Smooth muscle cell (in vitro differentiated cells): ENCODE results near the gene TRIM6. TPM values are rescaled to one million over a fixed set of nuclear protein-coding genes. Genes with fewer than 3 reads are reported as not detected.

Source experiments
- DNase-seq: peaks from one replicate; lab custom pipeline; 2025; ENCODE audit not compliant: unreplicated experiment; lab: John Stamatoyannopoulos, UW
- H2AFZ ChIP-seq: fragments of 200-600 bp; sonication (generic); 2 replicates; pipeline ENCODE4 v1.6.0; 2016; ENCODE audit warnings: antibody characterized with exemption, low read depth, mild to moderate bottlenecking
- H3F3A ChIP-seq: fragments of 200-600 bp; sonication (generic); 2 replicates; pipeline ENCODE4 v1.6.0; 2017; ENCODE audit warnings: antibody characterized with exemption, low read depth
- H3K27ac ChIP-seq: fragments of 200-600 bp; sonication (generic); 2 replicates; pipeline ENCODE4 v1.5.1; 2016; ENCODE audit warnings: low read depth, mild to moderate bottlenecking
- H3K27me3 ChIP-seq: fragments of 200-600 bp; sonication (generic); 2 replicates; pipeline ENCODE4 v1.6.1; 2016; ENCODE audit warnings: low read depth, mild to moderate bottlenecking
- H3K36me3 ChIP-seq: fragments of 200-600 bp; sonication (generic); 2 replicates; pipeline ENCODE4 v1.5.1; 2016; ENCODE audit warnings: low read depth
- H3K4me1 ChIP-seq: fragments of 200-600 bp; sonication (generic); 2 replicates; pipeline ENCODE4 v1.5.1; 2016; ENCODE audit warnings: low read depth
- H3K4me2 ChIP-seq: fragments of 200-600 bp; sonication (generic); 2 replicates; pipeline ENCODE4 v1.6.0; 2016; ENCODE audit warnings: mild to moderate bottlenecking
- H3K4me3 ChIP-seq: fragments of 200-600 bp; sonication (generic); 2 replicates; pipeline ENCODE4 v1.5.1; 2016; ENCODE audit warnings: mild to moderate bottlenecking
- H3K79me2 ChIP-seq: fragments of 200-600 bp; sonication (generic); 2 replicates; pipeline ENCODE4 v1.6.0; 2016; ENCODE audit warnings: low read depth, mild to moderate bottlenecking
- H3K9ac ChIP-seq: fragments of 200-600 bp; sonication (generic); 2 replicates; pipeline ENCODE4 v1.6.0; 2016; ENCODE audit warnings: low read depth
- H3K9me3 ChIP-seq: fragments of 200-600 bp; sonication (generic); replicated peaks from 2 replicates; pipeline ENCODE4 v1.5.1; 2016; ENCODE audit warnings: low read depth
- H4K20me1 ChIP-seq: fragments of 200-600 bp; sonication (generic); 2 replicates; pipeline ENCODE4 v1.6.0; 2016; ENCODE audit warnings: low read depth
- WGBS: methylation state at CpG from one replicate; pipeline ENCODE4 v1.1.7; 2016; ENCODE audit warnings: low lambda C conversion rate; 5-methylcytosine and 5-hydroxymethylcytosine counted together
- polyA plus RNA-seq: library from polyadenylated mRNA; unstranded; fragments of >200 nt; fragmentation: Nextera tagmentation; extraction: Ambion mirVana; gene quantifications from 2 replicates; pipeline ENCODE4 v1.2.1, GENCODE V29; 2016
- total RNA-seq: library from RNA; depleted of rRNA; stranded (reverse); fragments of >200 nt; gene quantifications from 2 replicates; pipeline ENCODE4 v1.2.3, GENCODE V29; 2014
- TF ChIP-seq, protein P1 (sequence below): fragments of 200-600 bp; sonication (generic); IDR thresholded peaks from 2 replicates; pipeline ENCODE4 v1.5.1; 2017; ENCODE audit warnings: borderline replicate concordance, mild to moderate bottlenecking, antibody characterized with exemption; ENCODE audit not compliant: insufficient read depth, poor library complexity, severe bottlenecking

Gene TRIM6
- total and polyA plus RNA-seq, 2 experiments from 2014 or later, result 3.7 to 5.6 TPM

DNA sequence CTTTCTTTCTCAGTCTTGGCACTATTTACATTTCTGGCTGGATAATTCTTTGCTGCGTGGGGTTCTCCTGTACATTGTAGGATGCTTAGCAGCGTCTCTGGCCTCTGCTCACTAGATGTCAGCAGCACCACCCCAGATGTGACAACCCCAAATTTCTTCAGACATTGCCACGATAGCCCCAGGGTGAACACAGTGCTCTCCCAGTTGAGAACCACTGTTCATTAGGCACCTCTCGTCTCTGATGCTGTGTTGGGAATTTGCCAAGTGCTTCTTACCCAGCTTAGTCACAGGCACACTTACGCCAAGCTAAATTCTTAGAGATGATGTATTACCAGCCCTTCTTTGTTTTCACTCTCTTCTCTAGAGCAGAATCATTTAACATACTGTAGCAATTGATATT lies 9.4 kb downstream of the TRIM6 start:
- H3K4me1 ChIP-seq, result no peaks in the 10 kb centered on the region
- peak overlapping the region; percentile 82 for H3K27ac ChIP-seq

DNA sequence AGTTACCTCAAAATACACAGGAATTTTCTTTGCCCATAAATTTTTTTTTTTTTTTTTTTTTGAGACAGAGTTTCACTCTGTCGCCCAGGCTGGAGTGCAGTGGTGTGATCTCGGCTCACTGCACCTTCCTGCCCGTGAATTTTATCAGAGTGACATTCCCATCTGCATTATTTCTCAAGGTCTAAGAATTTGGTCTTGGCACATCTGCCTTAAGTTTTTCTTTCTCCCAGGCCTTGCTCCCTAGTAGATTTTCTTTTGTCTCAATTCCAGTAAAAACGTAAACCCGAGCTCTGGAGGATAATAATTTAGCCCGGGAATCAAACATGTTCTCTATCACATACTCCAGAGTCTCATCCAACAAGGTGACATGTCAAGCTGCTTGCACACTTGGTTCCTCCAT lies 12.4 kb downstream of the TRIM6 start:
- Histone ChIP-seq H3K9ac (no peak overlapping the region), H4K20me1 (no peaks in the 10 kb centered on the region), H3K79me2 (no peaks in the 10 kb centered on the region), H3K36me3 (no peaks in the 10 kb centered on the region), H3K9me3 (no peaks in the 10 kb centered on the region), H3K4me3 (no peak overlapping the region), H3K27me3 (no peaks in the 10 kb centered on the region), H3K27ac (no peak overlapping the region), H3F3A (no peaks in the 10 kb centered on the region), H3K4me2 (no peak overlapping the region), H3K4me1 (no peaks in the 10 kb centered on the region), H2AFZ (no peak overlapping the region)
- 91% methylated on average over 6 of the region's 6 CpGs for WGBS
- DNase-seq, result no peak
- TF ChIP-seq, protein P1, sequence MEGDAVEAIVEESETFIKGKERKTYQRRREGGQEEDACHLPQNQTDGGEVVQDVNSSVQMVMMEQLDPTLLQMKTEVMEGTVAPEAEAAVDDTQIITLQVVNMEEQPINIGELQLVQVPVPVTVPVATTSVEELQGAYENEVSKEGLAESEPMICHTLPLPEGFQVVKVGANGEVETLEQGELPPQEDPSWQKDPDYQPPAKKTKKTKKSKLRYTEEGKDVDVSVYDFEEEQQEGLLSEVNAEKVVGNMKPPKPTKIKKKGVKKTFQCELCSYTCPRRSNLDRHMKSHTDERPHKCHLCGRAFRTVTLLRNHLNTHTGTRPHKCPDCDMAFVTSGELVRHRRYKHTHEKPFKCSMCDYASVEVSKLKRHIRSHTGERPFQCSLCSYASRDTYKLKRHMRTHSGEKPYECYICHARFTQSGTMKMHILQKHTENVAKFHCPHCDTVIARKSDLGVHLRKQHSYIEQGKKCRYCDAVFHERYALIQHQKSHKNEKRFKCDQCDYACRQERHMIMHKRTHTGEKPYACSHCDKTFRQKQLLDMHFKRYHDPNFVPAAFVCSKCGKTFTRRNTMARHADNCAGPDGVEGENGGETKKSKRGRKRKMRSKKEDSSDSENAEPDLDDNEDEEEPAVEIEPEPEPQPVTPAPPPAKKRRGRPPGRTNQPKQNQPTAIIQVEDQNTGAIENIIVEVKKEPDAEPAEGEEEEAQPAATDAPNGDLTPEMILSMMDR, result no peak

More for the DNA sequence above, 9.4 kb downstream of the TRIM6 start:
- no peaks in the 10 kb centered on the region for H3K27me3 ChIP-seq
- no peak overlapping the region for H3K4me2 ChIP-seq
- no peak overlapping the region for H3K9ac ChIP-seq
- H3K36me3 ChIP-seq, result no peaks in the 10 kb centered on the region
- no peak overlapping the region for H2AFZ ChIP-seq
- no peak overlapping the region for H3K4me3 ChIP-seq
- no peaks in the 10 kb centered on the region for H3K79me2 ChIP-seq
- 73% methylated on average over 5 of the region's 5 CpGs for WGBS
- H3F3A ChIP-seq, result peaks cover 3% of the 10 kb centered on the region
- TF ChIP-seq, protein P1, result no peak
- DNase-seq, result no peak
- no peaks in the 10 kb centered on the region for H3K9me3 ChIP-seq
- no peaks in the 10 kb centered on the region for H4K20me1 ChIP-seq

DNA sequence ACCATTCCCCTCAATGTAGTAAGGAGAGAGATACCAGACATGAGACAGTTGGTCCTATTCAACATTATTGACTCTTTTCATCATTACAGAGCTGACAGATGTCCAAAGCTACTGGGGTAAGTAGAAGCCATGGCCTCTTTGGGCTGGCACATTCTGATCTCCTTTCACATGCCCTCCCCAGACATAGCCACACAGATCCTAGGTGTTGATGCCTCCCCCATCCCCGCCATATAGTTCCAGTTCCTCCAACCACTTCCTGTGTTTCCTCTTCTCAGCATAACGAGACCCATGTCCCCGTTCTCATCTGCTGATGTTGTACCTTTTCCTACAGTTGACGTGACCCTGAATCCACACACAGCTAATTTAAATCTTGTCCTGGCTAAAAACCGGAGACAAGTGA lies 14.0 kb downstream of the TRIM6 start:
- Histone ChIP-seq H3K9me3 (no peaks in the 10 kb centered on the region), H3K79me2 (no peaks in the 10 kb centered on the region), H4K20me1 (no peaks in the 10 kb centered on the region), H3K4me1 (no peaks in the 10 kb centered on the region), H3K4me3 (no peak overlapping the region), H3K36me3 (no peaks in the 10 kb centered on the region), H2AFZ (no peak overlapping the region), H3K27me3 (no peaks in the 10 kb centered on the region), H3F3A (no peaks in the 10 kb centered on the region), H3K27ac (no peak overlapping the region), H3K4me2 (no peak overlapping the region), H3K9ac (no peak overlapping the region)
- TF ChIP-seq, protein P1, result no peak
- 93% methylated on average over 5 of the region's 5 CpGs for WGBS
- no peak for DNase-seq

DNA sequence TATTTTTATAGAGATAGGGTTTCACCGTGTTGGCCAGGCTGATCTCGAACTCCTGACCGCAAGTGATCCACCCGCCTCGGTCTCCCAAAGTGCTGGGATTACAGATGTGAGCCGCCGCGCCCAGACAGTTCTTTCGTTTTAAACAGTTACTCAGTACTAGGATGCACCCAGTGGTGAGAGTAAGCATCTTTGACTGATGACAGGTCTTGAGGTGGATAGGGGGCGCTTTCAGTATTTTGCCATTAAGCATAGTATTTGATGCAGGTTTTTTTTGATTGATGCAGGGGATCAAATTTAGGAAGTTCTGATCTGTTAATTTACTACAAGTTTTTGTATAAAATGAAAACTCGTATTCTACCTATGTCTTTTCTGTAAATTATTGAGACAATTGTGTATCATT lies 15.2 kb downstream of the TRIM6 start:
- no peaks in the 10 kb centered on the region for H3K27me3 ChIP-seq
- no peaks in the 10 kb centered on the region for H3K79me2 ChIP-seq
- no peaks in the 10 kb centered on the region for H4K20me1 ChIP-seq
- H3K4me1 ChIP-seq, result no peaks in the 10 kb centered on the region
- H2AFZ ChIP-seq, result no peak overlapping the region
- no peak overlapping the region for H3K27ac ChIP-seq
- no peaks in the 10 kb centered on the region for H3F3A ChIP-seq
- H3K4me2 ChIP-seq, result no peak overlapping the region
- H3K4me3 ChIP-seq, result no peak overlapping the region
- no peak overlapping the region for H3K9ac ChIP-seq
- H3K9me3 ChIP-seq, result no peaks in the 10 kb centered on the region
- H3K36me3 ChIP-seq, result no peaks in the 10 kb centered on the region
- no peak for DNase-seq
- TF ChIP-seq, protein P1, result no peak
- WGBS, result 93% methylated on average over 11 of the region's 11 CpGs
